ENCODE measurements around the gene SYNDIG1. TPM values are rescaled to one million over a fixed set of nuclear protein-coding genes. Genes with fewer than 3 reads are reported as not detected.

The SYNDIG1 gene
- total RNA-seq, 1 experiment from 2014 or later = not detected

DNA sequence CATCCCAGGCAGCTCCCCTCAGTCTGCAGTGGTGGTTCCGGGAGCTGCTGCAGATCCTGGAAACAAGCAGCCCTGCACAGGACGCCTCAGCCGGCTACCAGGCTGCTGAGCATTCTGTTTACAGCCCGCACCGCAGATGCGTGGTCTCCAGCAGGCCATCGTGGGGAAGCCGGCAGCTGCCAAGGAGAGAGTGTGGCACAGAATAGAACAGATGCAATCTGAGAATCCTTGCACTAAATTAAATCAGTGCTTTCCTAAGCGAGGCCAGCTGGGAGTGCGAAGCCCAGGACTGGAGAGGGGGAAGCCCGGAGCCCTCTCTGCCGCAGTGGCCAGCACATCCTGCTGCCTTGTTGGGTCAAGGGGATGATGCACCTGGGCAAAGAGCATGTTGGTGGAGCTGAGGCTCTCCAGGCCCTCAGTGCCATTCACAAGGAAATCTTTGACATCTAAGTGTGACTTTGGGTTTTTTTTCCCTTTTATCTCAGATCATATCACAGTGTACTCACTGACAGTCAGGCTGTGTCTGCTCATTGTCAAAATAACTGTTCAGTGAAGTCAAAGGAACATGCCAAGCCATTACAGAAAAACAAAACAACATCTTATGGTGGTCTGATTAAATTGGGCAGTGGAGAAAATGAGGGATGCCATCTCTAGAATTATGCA, 118.1 kb downstream of the SYNDIG1 start:
- no TSS peak for BruUV-seq (replicated peaks)
- TF ChIP-seq, protein P1, sequence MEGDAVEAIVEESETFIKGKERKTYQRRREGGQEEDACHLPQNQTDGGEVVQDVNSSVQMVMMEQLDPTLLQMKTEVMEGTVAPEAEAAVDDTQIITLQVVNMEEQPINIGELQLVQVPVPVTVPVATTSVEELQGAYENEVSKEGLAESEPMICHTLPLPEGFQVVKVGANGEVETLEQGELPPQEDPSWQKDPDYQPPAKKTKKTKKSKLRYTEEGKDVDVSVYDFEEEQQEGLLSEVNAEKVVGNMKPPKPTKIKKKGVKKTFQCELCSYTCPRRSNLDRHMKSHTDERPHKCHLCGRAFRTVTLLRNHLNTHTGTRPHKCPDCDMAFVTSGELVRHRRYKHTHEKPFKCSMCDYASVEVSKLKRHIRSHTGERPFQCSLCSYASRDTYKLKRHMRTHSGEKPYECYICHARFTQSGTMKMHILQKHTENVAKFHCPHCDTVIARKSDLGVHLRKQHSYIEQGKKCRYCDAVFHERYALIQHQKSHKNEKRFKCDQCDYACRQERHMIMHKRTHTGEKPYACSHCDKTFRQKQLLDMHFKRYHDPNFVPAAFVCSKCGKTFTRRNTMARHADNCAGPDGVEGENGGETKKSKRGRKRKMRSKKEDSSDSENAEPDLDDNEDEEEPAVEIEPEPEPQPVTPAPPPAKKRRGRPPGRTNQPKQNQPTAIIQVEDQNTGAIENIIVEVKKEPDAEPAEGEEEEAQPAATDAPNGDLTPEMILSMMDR (IDR thresholded peaks at IDR 0.05; ENCODE audit: unreplicated experiment) = no peak
- no peak for DNase-seq
- CTCF ChIA-PET = no interaction called here
- H3K4me3 Mint-ChIP-seq (ENCODE audit: low read depth, unreplicated experiment) = no peak overlapping the region
- intact Hi-C loops (cut with micrococcal nuclease; ENCODE audit: unreplicated experiment) = no loop called here
- no peaks in the 10 kb centered on the region for H3K9me3 Mint-ChIP-seq (ENCODE audit: low read depth, unreplicated experiment)
- no peaks in the 10 kb centered on the region for H3K27me3 Mint-ChIP-seq (ENCODE audit: unreplicated experiment)
- no peaks in the 10 kb centered on the region for H3K4me1 Mint-ChIP-seq (ENCODE audit: low read depth, unreplicated experiment)
- no peaks in the 10 kb centered on the region for H3K36me3 Mint-ChIP-seq (ENCODE audit: insufficient read depth, unreplicated experiment)
- no peak overlapping the region for H3K27ac Mint-ChIP-seq (ENCODE audit: unreplicated experiment)

DNA sequence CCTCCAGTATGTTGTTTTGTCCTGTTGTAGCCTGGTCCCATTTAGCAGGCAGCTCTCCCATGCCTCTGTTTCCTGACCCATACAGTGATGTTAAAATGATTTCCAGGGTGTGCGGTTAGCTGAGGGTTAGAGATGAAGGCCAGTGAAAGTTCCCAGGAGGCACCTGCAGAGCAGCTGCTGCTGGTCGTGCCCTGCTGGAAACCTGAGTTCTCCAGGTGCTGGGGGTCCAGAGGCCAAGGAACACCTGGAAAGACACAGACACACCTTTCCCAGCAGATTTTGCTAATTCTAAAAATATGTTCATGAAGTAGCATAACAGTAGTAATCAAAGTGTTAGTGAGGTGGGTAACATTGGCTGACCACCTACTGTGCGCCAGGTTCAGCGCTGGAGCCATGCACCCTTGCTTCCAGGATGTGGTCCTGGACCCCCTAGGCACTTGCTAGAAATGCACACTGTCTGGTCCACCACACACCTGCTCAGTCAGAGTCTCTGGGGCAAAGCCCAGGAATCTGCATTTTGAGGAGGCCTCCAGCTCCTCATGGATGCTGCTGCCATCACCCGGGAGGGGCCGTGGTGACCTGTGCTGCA, 118.7 kb downstream of the SYNDIG1 start:
- CTCF ChIA-PET = no interaction called here
- no peaks in the 10 kb centered on the region for H3K36me3 Mint-ChIP-seq (ENCODE audit: insufficient read depth, unreplicated experiment)
- BruUV-seq (replicated peaks) = no TSS peak
- DNase-seq = no peak
- TF ChIP-seq, protein P1 (IDR thresholded peaks at IDR 0.05; ENCODE audit: unreplicated experiment) = no peak
- no peaks in the 10 kb centered on the region for H3K4me1 Mint-ChIP-seq (ENCODE audit: low read depth, unreplicated experiment)
- no peaks in the 10 kb centered on the region for H3K9me3 Mint-ChIP-seq (ENCODE audit: low read depth, unreplicated experiment)
- no peaks in the 10 kb centered on the region for H3K27me3 Mint-ChIP-seq (ENCODE audit: unreplicated experiment)
- intact Hi-C loops (cut with micrococcal nuclease; ENCODE audit: unreplicated experiment) = no loop called here
- H3K4me3 Mint-ChIP-seq (ENCODE audit: low read depth, unreplicated experiment) = no peak overlapping the region
- no peak overlapping the region for H3K27ac Mint-ChIP-seq (ENCODE audit: unreplicated experiment)

DNA sequence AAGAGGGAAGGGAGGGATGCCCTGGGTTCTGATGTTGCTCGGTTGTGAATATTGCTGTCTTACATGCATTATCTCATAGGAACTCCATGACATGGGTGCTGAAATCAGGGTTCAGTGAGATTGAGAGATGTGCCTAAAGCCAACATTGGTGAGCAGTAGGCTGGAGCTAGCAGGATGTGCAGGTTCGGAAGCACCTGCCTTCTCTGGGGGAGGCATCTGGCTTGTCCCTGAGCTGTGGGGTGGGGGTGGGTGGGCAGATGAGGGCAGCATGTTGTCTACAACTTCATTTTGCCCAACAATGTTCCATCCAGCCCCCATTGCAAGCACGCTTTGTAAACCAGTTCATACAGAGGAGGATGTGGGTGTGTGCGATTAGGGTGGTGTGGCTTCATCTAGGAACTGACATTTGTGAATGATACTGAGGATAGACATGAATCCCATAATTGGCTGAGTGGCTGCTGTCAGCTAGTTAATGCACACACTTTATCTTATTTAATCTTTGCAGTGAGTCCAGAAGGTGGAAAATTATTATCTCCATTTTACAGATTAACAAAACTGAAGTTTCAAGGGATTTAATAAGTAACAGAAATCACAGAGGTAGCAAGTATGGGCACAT, 119.4 kb downstream of the SYNDIG1 start:
- intact Hi-C loops (cut with micrococcal nuclease; ENCODE audit: unreplicated experiment) = no loop called here
- H3K4me1 Mint-ChIP-seq (ENCODE audit: low read depth, unreplicated experiment) = no peaks in the 10 kb centered on the region
- CTCF ChIA-PET = no interaction called here
- H3K36me3 Mint-ChIP-seq (ENCODE audit: insufficient read depth, unreplicated experiment) = no peaks in the 10 kb centered on the region
- H3K27ac Mint-ChIP-seq (ENCODE audit: unreplicated experiment) = no peak overlapping the region
- TF ChIP-seq, protein P1 (IDR thresholded peaks at IDR 0.05; ENCODE audit: unreplicated experiment) = no peak
- H3K4me3 Mint-ChIP-seq (ENCODE audit: low read depth, unreplicated experiment) = no peak overlapping the region
- H3K9me3 Mint-ChIP-seq (ENCODE audit: low read depth, unreplicated experiment) = no peaks in the 10 kb centered on the region
- no peaks in the 10 kb centered on the region for H3K27me3 Mint-ChIP-seq (ENCODE audit: unreplicated experiment)
- no TSS peak for BruUV-seq (replicated peaks)
- DNase-seq = no peak

DNA sequence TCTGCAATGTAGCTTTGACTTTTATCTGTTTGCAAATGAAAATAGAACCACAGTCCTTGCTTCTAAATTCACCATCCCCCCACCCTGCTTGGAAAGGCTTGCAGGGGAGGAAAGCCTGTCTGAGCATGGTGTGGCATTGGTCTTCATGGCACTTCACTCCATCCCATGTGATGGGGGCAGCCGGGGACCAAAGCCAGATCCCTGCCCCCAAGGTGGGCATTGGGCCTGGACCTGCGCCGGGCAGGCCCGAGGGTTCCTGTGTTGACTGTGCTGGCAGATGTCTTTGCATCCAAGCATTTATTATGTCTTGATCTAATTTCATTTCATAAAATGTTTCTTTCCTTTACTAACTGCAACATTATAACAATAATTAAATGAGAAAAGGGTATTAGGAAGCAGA, 120.0 kb downstream of the SYNDIG1 start:
- no peaks in the 10 kb centered on the region for H3K27me3 Mint-ChIP-seq (ENCODE audit: unreplicated experiment)

More for the DNA sequence above, 120.0 kb downstream of the SYNDIG1 start:
- H3K4me3 Mint-ChIP-seq (ENCODE audit: low read depth, unreplicated experiment) = no peak overlapping the region
- H3K36me3 Mint-ChIP-seq (ENCODE audit: insufficient read depth, unreplicated experiment) = no peaks in the 10 kb centered on the region
- no TSS peak for BruUV-seq (replicated peaks)
- no peak overlapping the region for H3K27ac Mint-ChIP-seq (ENCODE audit: unreplicated experiment)
- no peak for DNase-seq
- CTCF ChIA-PET = no interaction called here
- intact Hi-C loops (cut with micrococcal nuclease; ENCODE audit: unreplicated experiment) = no loop called here
- H3K9me3 Mint-ChIP-seq (ENCODE audit: low read depth, unreplicated experiment) = no peaks in the 10 kb centered on the region
- TF ChIP-seq, protein P1 (IDR thresholded peaks at IDR 0.05; ENCODE audit: unreplicated experiment) = no peak
- H3K4me1 Mint-ChIP-seq (ENCODE audit: low read depth, unreplicated experiment) = no peaks in the 10 kb centered on the region
